ENCODE measurements around the gene KCTD11. TPM values are rescaled to one million over a fixed set of nuclear protein-coding genes. Genes with fewer than 3 reads are reported as not detected.

The KCTD11 gene
- total and polyA plus RNA-seq, 10 of the 15 experiments (the other 5 are each of a cell fraction or from before 2014, with no cell fraction given) = 0.05 to 7.3 (median 2.9) TPM

DNA sequence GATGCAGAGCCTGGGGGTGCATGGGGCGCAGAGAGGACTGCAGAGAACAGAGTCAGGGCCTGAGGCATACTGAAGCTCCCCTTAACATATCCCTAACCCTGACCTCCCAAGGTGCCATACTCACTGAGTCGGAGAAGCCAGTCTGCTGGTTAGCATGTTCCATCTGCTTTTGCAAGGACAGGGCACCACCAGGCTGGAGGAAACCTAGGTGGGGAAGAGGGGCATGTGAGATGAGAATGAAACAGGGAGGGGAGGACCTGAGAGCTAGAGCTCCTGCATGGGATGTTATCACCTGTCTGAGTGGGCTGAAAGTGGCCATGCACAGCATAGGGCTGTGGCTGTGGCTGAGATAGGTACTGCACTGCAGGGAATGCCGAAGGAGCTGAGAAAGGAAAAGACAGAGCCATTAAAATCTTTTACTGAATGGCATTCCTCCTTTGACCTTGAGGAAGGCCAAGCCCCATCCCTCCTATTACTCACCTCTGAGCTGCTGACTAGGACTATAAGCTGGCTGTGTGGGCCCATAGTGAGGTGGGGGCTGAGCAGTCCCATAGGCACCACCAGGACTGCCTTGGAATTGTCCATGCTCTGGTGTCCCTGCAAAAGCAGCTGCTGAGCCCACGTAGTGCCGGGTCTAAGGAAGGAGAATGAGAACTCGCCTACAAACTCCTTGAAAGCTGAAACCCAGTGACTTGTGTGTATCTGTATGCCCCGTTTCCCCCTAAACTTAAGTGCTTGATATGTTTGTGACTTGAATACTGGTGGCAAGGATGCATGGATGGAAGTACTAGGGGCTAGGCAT is 38.7 kb upstream of the KCTD11 start (continued):
- TF ChIP-seq, protein P1, sequence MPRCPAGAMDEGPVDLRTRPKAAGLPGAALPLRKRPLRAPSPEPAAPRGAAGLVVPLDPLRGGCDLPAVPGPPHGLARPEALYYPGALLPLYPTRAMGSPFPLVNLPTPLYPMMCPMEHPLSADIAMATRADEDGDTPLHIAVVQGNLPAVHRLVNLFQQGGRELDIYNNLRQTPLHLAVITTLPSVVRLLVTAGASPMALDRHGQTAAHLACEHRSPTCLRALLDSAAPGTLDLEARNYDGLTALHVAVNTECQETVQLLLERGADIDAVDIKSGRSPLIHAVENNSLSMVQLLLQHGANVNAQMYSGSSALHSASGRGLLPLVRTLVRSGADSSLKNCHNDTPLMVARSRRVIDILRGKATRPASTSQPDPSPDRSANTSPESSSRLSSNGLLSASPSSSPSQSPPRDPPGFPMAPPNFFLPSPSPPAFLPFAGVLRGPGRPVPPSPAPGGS (IDR thresholded peaks at IDR 0.05; ENCODE audit: borderline replicate concordance, insufficient read depth, low read depth, low read length, poor library complexity, severe bottlenecking) = no peak
- TF ChIP-seq RBBP5 (conservative IDR thresholded peaks at IDR 0.05) = no peak
- peak; percentile 75 for TF ChIP-seq POLR2A (IDR thresholded peaks at IDR 0.05; ENCODE audit: low read depth, low read length)
- no peak for TF ChIP-seq LARP7 (IDR thresholded peaks at IDR 0.05)
- no peak for TF ChIP-seq TCF12 (IDR thresholded peaks at IDR 0.05; ENCODE audit: low read depth, low read length)
- peak; percentile 32 for TF ChIP-seq BACH1 (IDR thresholded peaks at IDR 0.05; ENCODE audit: borderline replicate concordance)
- TF ChIP-seq POLR2AphosphoS2 (IDR thresholded peaks at IDR 0.05; ENCODE audit: low read depth, low read length) = peak; percentile 66; the same call in 1 of the 2 replicates

DNA sequence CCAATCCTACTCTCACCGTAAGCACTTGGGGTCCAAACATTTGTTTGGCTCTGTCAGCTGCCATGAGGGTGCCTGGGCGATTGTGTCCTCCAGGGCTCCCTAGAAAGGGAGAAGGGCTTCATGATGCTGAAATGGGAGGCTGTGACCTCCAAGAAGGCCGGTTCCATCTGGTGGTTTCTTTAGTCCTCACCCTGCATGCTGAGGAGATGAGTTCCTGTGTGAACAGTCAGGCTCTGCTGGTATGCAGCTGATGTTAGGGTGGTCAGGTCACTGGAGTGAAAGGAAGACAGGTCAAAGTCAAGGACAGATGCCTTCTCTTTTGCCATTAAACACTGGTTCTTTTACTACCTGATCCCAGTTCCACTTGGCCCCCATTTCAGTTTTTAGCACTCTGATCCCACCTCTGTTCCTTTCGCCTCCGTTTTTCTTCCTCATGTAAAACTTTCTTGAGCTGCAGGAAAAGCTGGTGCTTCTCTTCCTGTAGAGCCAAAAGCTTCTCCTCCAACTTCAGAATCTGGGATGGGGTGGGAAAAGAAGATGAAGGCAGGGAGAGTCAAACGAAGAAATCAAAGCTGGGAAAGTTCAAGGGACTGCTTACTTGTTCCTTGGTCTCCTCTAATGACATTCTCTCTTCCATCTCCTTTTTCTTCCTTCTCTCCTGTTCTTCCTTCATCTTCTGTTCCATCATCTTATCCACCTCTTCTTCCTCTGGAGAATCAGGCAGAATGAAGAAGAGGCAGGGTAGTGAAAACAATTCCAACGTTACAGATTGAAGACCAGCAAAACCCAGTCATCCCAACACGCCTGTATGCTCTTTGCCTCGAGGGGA is 37.9 kb upstream of the KCTD11 start:
- Histone ChIP-seq H3K9me3 (replicated peaks; ENCODE audit: control insufficient read depth, insufficient read depth, low read length) (no peaks in the 10 kb centered on the region), H3K79me2 (ENCODE audit: control insufficient read depth, insufficient read depth, low read length) (peaks cover 43% of the 10 kb centered on the region), H3K9ac (ENCODE audit: control insufficient read depth, insufficient read depth, low read length) (peak overlapping the region; percentile 83), H3K27ac (ENCODE audit: control insufficient read depth, insufficient read depth) (peak overlapping the region; percentile 86), H3K4me3 (peak overlapping the region; percentile 84), H3K4me1 (ENCODE audit: control insufficient read depth, insufficient read depth, low read length) (peaks cover 24% of the 10 kb centered on the region), H3K27me3 (replicated peaks in 1 of 2; ENCODE audit: control insufficient read depth in 2 of 2, insufficient read depth in 2 of 2, low read length in 1 of 2) (no peaks in the 10 kb centered on the region), H4K20me1 (ENCODE audit: control insufficient read depth, insufficient read depth) (peaks cover 21% of the 10 kb centered on the region), H2AFZ (ENCODE audit: control insufficient read depth, low read depth, low read length) (no peak overlapping the region), H3K36me3 (ENCODE audit: control insufficient read depth in 2 of 2, insufficient read depth in 2 of 2, low read length in 1 of 2) (peaks cover 35 to 36% of the 10 kb centered on the region in 2 experiments), H3K4me2 (ENCODE audit: control insufficient read depth, insufficient read depth) (peak overlapping the region; percentile 95)
- BruUV-seq (replicated peaks) = TSS peak; percentile 80
- in situ Hi-C loops (cut with MboI) = no loop called here
- POLR2A ChIA-PET = interaction anchor here (0.6 to 1.7 kb wide), 5 partner anchors 15 to 963 kb away, joined by 3 to 7 read pairs (median 3); partner anchors contain the start of gene NEURL4
- RAD21 ChIA-PET (ENCODE audit: unreplicated experiment) = no interaction called here
- DNase-seq (ENCODE audit: low read depth, low spot score) (no peak), ATAC-seq (peak; percentile 18), FAIRE-seq (no peak)
- intact Hi-C loops (cut with micrococcal nuclease; ENCODE audit: unreplicated experiment) = no loop called here
- SMC1A ChIA-PET (ENCODE audit: uncharacterized antibody, unreplicated experiment) = interaction anchor here (0.8 kb wide), 1 partner anchor 30 kb away, joined by 5 read pairs; no protein-coding TSS in a partner anchor
- CTCF ChIA-PET = interaction anchor here (0.9 to 1.1 kb wide), 2 partner anchors 191 to 373 kb away, joined by 3 read pairs; partner anchors contain the start of gene TP53
- 17% methylated on average over 9 of the region's 9 CpGs for WGBS (ENCODE audit: insufficient coverage, insufficient replicate concordance, low lambda C conversion rate, missing lambda C conversion rate)
- TF ChIP-seq, protein P2, sequence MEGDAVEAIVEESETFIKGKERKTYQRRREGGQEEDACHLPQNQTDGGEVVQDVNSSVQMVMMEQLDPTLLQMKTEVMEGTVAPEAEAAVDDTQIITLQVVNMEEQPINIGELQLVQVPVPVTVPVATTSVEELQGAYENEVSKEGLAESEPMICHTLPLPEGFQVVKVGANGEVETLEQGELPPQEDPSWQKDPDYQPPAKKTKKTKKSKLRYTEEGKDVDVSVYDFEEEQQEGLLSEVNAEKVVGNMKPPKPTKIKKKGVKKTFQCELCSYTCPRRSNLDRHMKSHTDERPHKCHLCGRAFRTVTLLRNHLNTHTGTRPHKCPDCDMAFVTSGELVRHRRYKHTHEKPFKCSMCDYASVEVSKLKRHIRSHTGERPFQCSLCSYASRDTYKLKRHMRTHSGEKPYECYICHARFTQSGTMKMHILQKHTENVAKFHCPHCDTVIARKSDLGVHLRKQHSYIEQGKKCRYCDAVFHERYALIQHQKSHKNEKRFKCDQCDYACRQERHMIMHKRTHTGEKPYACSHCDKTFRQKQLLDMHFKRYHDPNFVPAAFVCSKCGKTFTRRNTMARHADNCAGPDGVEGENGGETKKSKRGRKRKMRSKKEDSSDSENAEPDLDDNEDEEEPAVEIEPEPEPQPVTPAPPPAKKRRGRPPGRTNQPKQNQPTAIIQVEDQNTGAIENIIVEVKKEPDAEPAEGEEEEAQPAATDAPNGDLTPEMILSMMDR (IDR thresholded peaks at IDR 0.05 in 2 of 3, conservative IDR thresholded peaks at IDR 0.05 in 1 of 3; ENCODE audit: control insufficient read depth in 2 of 3, extremely low read depth in 1 of 3, insufficient read depth in 1 of 3, low read depth in 3 of 3, low read length in 3 of 3) = no peak
- TF ChIP-seq NFXL1 (IDR thresholded peaks at IDR 0.05; ENCODE audit: borderline replicate concordance) = no peak
- no peak for TF ChIP-seq SUPT20H (IDR thresholded peaks at IDR 0.05; ENCODE audit: borderline replicate concordance, control insufficient read depth, low read depth, low read length)
- TF ChIP-seq, protein P3, sequence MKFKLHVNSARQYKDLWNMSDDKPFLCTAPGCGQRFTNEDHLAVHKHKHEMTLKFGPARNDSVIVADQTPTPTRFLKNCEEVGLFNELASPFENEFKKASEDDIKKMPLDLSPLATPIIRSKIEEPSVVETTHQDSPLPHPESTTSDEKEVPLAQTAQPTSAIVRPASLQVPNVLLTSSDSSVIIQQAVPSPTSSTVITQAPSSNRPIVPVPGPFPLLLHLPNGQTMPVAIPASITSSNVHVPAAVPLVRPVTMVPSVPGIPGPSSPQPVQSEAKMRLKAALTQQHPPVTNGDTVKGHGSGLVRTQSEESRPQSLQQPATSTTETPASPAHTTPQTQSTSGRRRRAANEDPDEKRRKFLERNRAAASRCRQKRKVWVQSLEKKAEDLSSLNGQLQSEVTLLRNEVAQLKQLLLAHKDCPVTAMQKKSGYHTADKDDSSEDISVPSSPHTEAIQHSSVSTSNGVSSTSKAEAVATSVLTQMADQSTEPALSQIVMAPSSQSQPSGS (IDR thresholded peaks at IDR 0.05; ENCODE audit: low read length) = no peak
- TF ChIP-seq SMC3 (IDR thresholded peaks at IDR 0.05; ENCODE audit: borderline replicate concordance, low read length) = no peak
- TF ChIP-seq CHD4 (IDR thresholded peaks at IDR 0.05) = no peak
- TF ChIP-seq TCF12 (IDR thresholded peaks at IDR 0.05; ENCODE audit: low read depth, low read length) = 0 out of 2 replicates have a peak, but pooled peaks have one; percentile 1
- TF ChIP-seq POU2F2 (IDR thresholded peaks at IDR 0.05; ENCODE audit: borderline replicate concordance, low read depth, low read length) = 0 out of 3 replicates have a peak, but pooled peaks have one; percentile 11
- no peak for TF ChIP-seq TBL1XR1 (IDR thresholded peaks at IDR 0.05; ENCODE audit: low read depth, low read length)
- peak; percentile 5; the same call in 1 of the 2 replicates for TF ChIP-seq MTA3 (IDR thresholded peaks at IDR 0.05; ENCODE audit: borderline replicate concordance, low read length)

Measured in GM12878 (cell line).